K562 (cell line): ENCODE results near the gene MMP17. TPM values are rescaled to one million over a fixed set of nuclear protein-coding genes. Genes with fewer than 3 reads are reported as not detected.

ENCODE experiments used
- ARID3B ChIP-seq: fragments of 250-450 bp; sonication (Bioruptor Pico); IDR thresholded peaks from 2 replicates; pipeline ENCODE4 v1.4.0; 2020; ENCODE audit warnings: borderline replicate concordance
- BCOR ChIP-seq: fragments of 450-650 bp; IDR thresholded peaks from 2 replicates; pipeline ENCODE4 v1.6.1; 2016
- MED1 ChIP-seq: sonication (generic); formaldehyde crosslinking; IDR thresholded peaks from 2 replicates; pipeline ENCODE4 v1.8.1; 2023; ENCODE audit warnings: missing genetic modification reagents, borderline replicate concordance
- MGA ChIP-seq: fragments of 450-650 bp; IDR thresholded peaks from 2 replicates; pipeline ENCODE4 v1.6.1; 2016; ENCODE audit warnings: mild to moderate bottlenecking, moderate library complexity
- PKNOX1 ChIP-seq: fragments of 450-650 bp; IDR thresholded peaks from 2 replicates; pipeline ENCODE4 v1.6.1; 2016
- RCOR1 ChIP-seq, 2 experiments: IDR thresholded peaks; 2 replicates each; pipeline ENCODE4 v1.6.1; 2012; ENCODE audit warnings: low read depth in 2 of 2, low read length in 2 of 2, borderline replicate concordance in 1 of 2, improper control_type of control experiment in 1 of 2
- TGIF2 ChIP-seq: sonication (generic); formaldehyde crosslinking; IDR thresholded peaks from 2 replicates; pipeline ENCODE4 v1.8.1; 2022; ENCODE audit warnings: mild to moderate bottlenecking, missing genetic modification reagents, moderate library complexity
- polyA plus RNA-seq, 8 experiments: library from polyadenylated mRNA; depleted of rRNA in 4 of 8; stranded (reverse) in 5 of 8; unstranded in 3 of 8; fragments of >200 nt; fragmentation: Nextera tagmentation in 2 of 8; fragmentation: Illumina TruSeq in 1 of 8; extraction: Ambion mirVana in 2 of 8; extraction: Trizol in 1 of 8; gene quantifications; 2 replicates each; pipeline versions ENCODE4 v1.2.1 to v1.2.3, GENCODE V29; 2011 to 2014; ENCODE audit warnings: inconsistent platforms in 1 of 8, missing spikeins in 1 of 8
- total RNA-seq, 7 experiments: library from RNA; depleted of rRNA in 6 of 7; stranded (reverse); fragments of >200 nt in 6 of 7; fragmentation: Illumina TruSeq in 2 of 7; extraction: Trizol in 2 of 7; gene quantifications; 2 replicates each; pipeline versions ENCODE4 v1.2.1 to v1.2.3, GENCODE V29; 2011 to 2021; ENCODE audit warnings: low replicate concordance in 1 of 7

Gene MMP17
- total and polyA plus RNA-seq, 9 of the 15 experiments (the other 6 are each of a cell fraction or from before 2014, with no cell fraction given): 1.1 to 21.2 (median 17.1) TPM; not detected in 2

GRCh38 chr12:131882804-131883520, 54.8 kb downstream of the MMP17 start (continued):
- no peak for TF ChIP-seq MGA
- TF ChIP-seq RCOR1 (IDR thresholded peaks at IDR 0.05; ENCODE audit: borderline replicate concordance in 1 of 2, low read depth in 2 of 2, low read length in 2 of 2): peak in 1 of 2 experiments; percentile 22; a peak in 1 of 4 replicates
- TF ChIP-seq MED1 (CRISPR knock-in tag): no peak
- 0 out of 2 replicates have a peak, but pooled peaks have one; percentile 6 for TF ChIP-seq PKNOX1
- no peak for TF ChIP-seq TGIF2
- peak; percentile 50; the same call in 1 of the 2 replicates for TF ChIP-seq BCOR
- TF ChIP-seq ARID3B: no peak
